ENCODE results near the gene MATK. TPM values are rescaled to one million over a fixed set of nuclear protein-coding genes. Genes with fewer than 3 reads are reported as not detected.

Gene MATK
- total RNA-seq, result 1.3 and 2.4 TPM in 2 replicates
- total RNA-seq (2013), result 5.3 TPM
- polyA plus RNA-seq, result 8.2 and 9.5 TPM in 2 replicates
- 7.8 and 12.9 TPM in 2 replicates for polyA minus RNA-seq

GRCh38 chr19:3785938-3786824 is at the start of gene MATK:
Gene MATK, minus strand, starts transcription at chr19:3786381. Its CDS starts 1,246 bp downstream, at chr19:3785135.
- no peaks in the 10 kb centered on the region for H3K79me2 ChIP-seq (ENCODE audit: control insufficient read depth, insufficient read depth, low read length)
- ChIA-PET CTCF (no interaction called here), POLR2A (no interaction called here)
- intact Hi-C loops (cut with micrococcal nuclease), result no loop called here
- H4K20me1 ChIP-seq (ENCODE audit: control insufficient read depth, insufficient read depth, low read length, poor library complexity, severe bottlenecking), result no peaks in the 10 kb centered on the region
- H3K4me2 ChIP-seq (replicated peaks; ENCODE audit: low read depth, low read length, poor library complexity, severe bottlenecking), result peak within 1 kb of the TSS; percentile 95
- no peak within 1 kb of the TSS for H3K27ac Mint-ChIP-seq
- H3K27me3 ChIP-seq (replicated peaks in 1 of 4; ENCODE audit: control extremely low read depth in 1 of 4, control insufficient read depth in 3 of 4, insufficient read depth in 4 of 4, low read length in 3 of 4), result peaks cover 0 to 4% (median 0%) of the 10 kb centered on the region in 4 experiments
- peaks cover 0 to 29% (median 21%) of the 10 kb centered on the region in 3 donors for H3K9me3 ChIP-seq (ENCODE audit: control extremely low read depth in 1 of 3, control insufficient read depth in 2 of 3, insufficient read depth in 1 of 3, low read length in 2 of 3)
- peaks cover 11 to 13% of the 10 kb centered on the region in 2 donors for H3K4me1 ChIP-seq (ENCODE audit: control insufficient read depth in 2 of 2, insufficient read depth in 2 of 2, low read length in 2 of 2)
- H3K9ac ChIP-seq (ENCODE audit: low read length), result peak within 1 kb of the TSS; percentile 63
- peak within 1 kb of the TSS; percentile 79 for H3K4me3 Mint-ChIP-seq
- H3K36me3 ChIP-seq (replicated peaks in 1 of 2; ENCODE audit: control extremely low read depth in 1 of 2, control insufficient read depth in 1 of 2, extremely low read depth in 1 of 2, insufficient read depth in 2 of 2, low read length in 1 of 2), result no peaks in the 10 kb centered on the region
- H3K27me3 Mint-ChIP-seq, result no peaks in the 10 kb centered on the region
- H3K27ac ChIP-seq (ENCODE audit: low read length in 2 of 2), result no peak within 1 kb of the TSS
- WGBS (ENCODE audit: insufficient coverage), result under 1% methylated on average over 78 of the region's 101 CpGs
- peak within 1 kb of the TSS; percentile 79 for H2AFZ ChIP-seq (ENCODE audit: insufficient read depth, low read depth, low read length, poor library complexity, severe bottlenecking)
- H3K4me3 ChIP-seq (ENCODE audit: control extremely low read depth in 1 of 5, extremely low read depth in 1 of 5, insufficient read depth in 1 of 5, low read depth in 2 of 5, low read length in 4 of 5), result peak within 1 kb of the TSS in 4 of 5 experiments; percentile 33 to 65 (median 62)
- TF ChIP-seq CTCF (IDR thresholded peaks at IDR 0.05), result no peak
- TF ChIP-seq EZH2 (IDR thresholded peaks at IDR 0.05; ENCODE audit: borderline replicate concordance, insufficient read depth, low read depth, low read length, poor library complexity, severe bottlenecking), result no peak
- peak; percentile 18 for ATAC-seq (ENCODE audit: low read depth)
- peak; percentile 47 for DNase-seq
- H3K4me1 Mint-ChIP-seq, result peaks cover 22% of the 10 kb centered on the region
- peaks cover 8% of the 10 kb centered on the region for H3K9me3 Mint-ChIP-seq (ENCODE audit: insufficient read depth)

- H3K27ac Mint-ChIP-seq, result no peak overlapping the region
- H3K4me2 ChIP-seq (replicated peaks; ENCODE audit: low read depth, low read length, poor library complexity, severe bottlenecking), result no peak overlapping the region
Observed at GRCh38 chr19:3835055-3835435, 48.9 kb upstream of the MATK start.

More at GRCh38 chr19:3835055-3835435, 48.9 kb upstream of the MATK start:
- Histone ChIP-seq H3K27ac (ENCODE audit: low read length in 2 of 2) (no peak overlapping the region), H3K36me3 (replicated peaks in 1 of 2; ENCODE audit: control extremely low read depth in 1 of 2, control insufficient read depth in 1 of 2, extremely low read depth in 1 of 2, insufficient read depth in 2 of 2, low read length in 1 of 2) (no peaks in the 10 kb centered on the region), H2AFZ (ENCODE audit: insufficient read depth, low read depth, low read length, poor library complexity, severe bottlenecking) (no peak overlapping the region), H3K4me3 (ENCODE audit: control extremely low read depth in 1 of 5, extremely low read depth in 1 of 5, insufficient read depth in 1 of 5, low read depth in 2 of 5, low read length in 4 of 5) (no peak overlapping the region), H4K20me1 (ENCODE audit: control insufficient read depth, insufficient read depth, low read length, poor library complexity, severe bottlenecking) (no peaks in the 10 kb centered on the region), H3K27me3 (replicated peaks in 1 of 4; ENCODE audit: control extremely low read depth in 1 of 4, control insufficient read depth in 3 of 4, insufficient read depth in 4 of 4, low read length in 3 of 4) (no peaks in the 10 kb centered on the region), H3K9me3 (ENCODE audit: control extremely low read depth in 1 of 3, control insufficient read depth in 2 of 3, insufficient read depth in 1 of 3, low read length in 2 of 3) (peaks cover 0 to 3% (median 0%) of the 10 kb centered on the region in 3 donors), H3K4me1 (ENCODE audit: control insufficient read depth in 2 of 2, insufficient read depth in 2 of 2, low read length in 2 of 2) (no peaks in the 10 kb centered on the region), H3K9ac (ENCODE audit: low read length) (no peak overlapping the region), H3K79me2 (ENCODE audit: control insufficient read depth, insufficient read depth, low read length) (no peaks in the 10 kb centered on the region)
- Mint-ChIP-seq H3K4me3 (no peak overlapping the region), H3K9me3 (ENCODE audit: insufficient read depth) (no peaks in the 10 kb centered on the region), H3K27me3 (no peaks in the 10 kb centered on the region), H3K4me1 (no peaks in the 10 kb centered on the region)
- intact Hi-C loops (cut with micrococcal nuclease), result no loop called here
- CTCF ChIA-PET, result no interaction called here
- no peak for TF ChIP-seq CTCF (IDR thresholded peaks at IDR 0.05)
- no peak for TF ChIP-seq EZH2 (IDR thresholded peaks at IDR 0.05; ENCODE audit: borderline replicate concordance, insufficient read depth, low read depth, low read length, poor library complexity, severe bottlenecking)
- ATAC-seq (ENCODE audit: low read depth), result no peak
- POLR2A ChIA-PET, result no interaction called here
- no peak for DNase-seq
- 85% methylated on average over 6 of the region's 9 CpGs for WGBS (ENCODE audit: insufficient coverage)

All from B cell (primary cell).